HepG2 (cell line): ENCODE results near the gene MACROD2. TPM values are rescaled to one million over a fixed set of nuclear protein-coding genes. Genes with fewer than 3 reads are reported as not detected.

Source experiments
- ATAC-seq: fragments of 200-7000 bp; cut with Tn5 transposase; 3 replicates; pipeline ENCODE4 v1.9.1; 2020; ENCODE audit warnings: mild to moderate bottlenecking, moderate library complexity
- BruUV-seq: library from RNA; stranded (reverse); fragments of 400-500 nt; replicated peaks from 2 replicates; lab custom pipeline; 2021; lab: Mats Ljungman, UMichigan
- CTCF ChIA-PET: fragments of 300-600 bp; formaldehyde crosslinking; extraction: SDS; loops from one replicate; lab custom pipeline; 2021; ENCODE audit warnings: low total read pairs, inconsistent platforms, low intra/inter-chr PET ratio; lab: Yijun Ruan, JAX
- POLR2A ChIA-PET: fragments of 350-600 bp; sonication (Branson Sonifier 250); formaldehyde crosslinking; loops from one replicate; lab custom pipeline; 2020; ENCODE audit warnings: antibody characterized with exemption, inconsistent platforms; lab: Yijun Ruan, JAX
- DNase-seq: peaks from one replicate; pipeline ENCODE4 v3.0.0-alpha.2; 2015; ENCODE audit warnings: low spot score
- FAIRE-seq: peaks from 3 replicates; lab custom pipeline; 2011; peaks lifted over from hg19 to GRCh38; lab: Jason Lieb, UNC
- H2AFZ ChIP-seq: one replicate; pipeline ENCODE4 v1.6.1; 2011; ENCODE audit warnings: low read length, inconsistent platforms
- H3K27ac ChIP-seq: fragments of 300-600 bp; 3 replicates; pipeline ENCODE4 v1.8.0; 2011; ENCODE audit warnings: mixed run types, mild to moderate bottlenecking, mixed read lengths, low read length, inconsistent platforms; ENCODE audit not compliant: insufficient read depth; ENCODE audit errors: extremely low read length
- H3K27me3 ChIP-seq, 2 experiments: fragments of 200-600 bp in 1 of 2; 2 replicates in 1 of 2; 3 replicates in 1 of 2; pipeline versions ENCODE4 v1.6.0 to v1.8.0; 2011; ENCODE audit warnings: low read length in 2 of 2, mild to moderate bottlenecking in 2 of 2, moderate library complexity in 2 of 2, inconsistent platforms in 1 of 2; ENCODE audit not compliant: insufficient read depth in 2 of 2, control insufficient read depth in 1 of 2
- H3K36me3 ChIP-seq, 2 experiments: fragments of 200-600 bp in 1 of 2; replicated peaks in 1 of 2; 2 replicates in 1 of 2; 3 replicates in 1 of 2; pipeline versions ENCODE4 v1.5.1 to v1.8.0; 2011; ENCODE audit warnings: low read length in 2 of 2, inconsistent platforms in 1 of 2; ENCODE audit not compliant: insufficient read depth in 2 of 2, control insufficient read depth in 1 of 2
- H3K4me1 ChIP-seq: 2 replicates; pipeline ENCODE4 v1.5.1; 2012; ENCODE audit warnings: low read length, inconsistent platforms; ENCODE audit not compliant: insufficient read depth
- H3K4me2 ChIP-seq: 2 replicates; pipeline ENCODE4 v1.6.0; 2011; ENCODE audit warnings: low read depth, low read length, inconsistent platforms
- H3K4me3 ChIP-seq, 3 experiments: fragments of 200-600 bp in 1 of 3; sonication (generic), shearing (Covaris generic) in 1 of 3; replicated peaks in 1 of 3; 2 replicates each; pipeline ENCODE4 v1.5.1; 2011 to 2016; ENCODE audit warnings: low read length in 3 of 3, inconsistent platforms in 2 of 3, low read depth in 2 of 3, mild to moderate bottlenecking in 2 of 3, control low read depth in 1 of 3, mixed read lengths in 1 of 3; ENCODE audit not compliant: insufficient read depth in 1 of 3
- H3K79me2 ChIP-seq: one replicate; pipeline ENCODE4 v1.6.1; 2011; ENCODE audit warnings: low read length, inconsistent platforms; ENCODE audit not compliant: insufficient read depth
- H3K9ac ChIP-seq: 2 replicates; pipeline ENCODE4 v1.6.0; 2011; ENCODE audit warnings: mild to moderate bottlenecking, low read depth, low read length, inconsistent platforms; ENCODE audit not compliant: insufficient read depth
- H3K9me3 ChIP-seq: 2 replicates; pipeline ENCODE4 v1.5.1; 2012; ENCODE audit warnings: mild to moderate bottlenecking, low read length
- H4K20me1 ChIP-seq: 2 replicates; pipeline ENCODE4 v1.6.0; 2011; ENCODE audit warnings: inconsistent platforms, mild to moderate bottlenecking, low read length, moderate library complexity; ENCODE audit not compliant: insufficient read depth
- AGO1 ChIP-seq: fragments of 200-400 bp; formaldehyde crosslinking; IDR thresholded peaks from 2 replicates; pipeline ENCODE4 v1.6.1; 2017; ENCODE audit warnings: mild to moderate bottlenecking, low read depth, low read length, moderate library complexity; ENCODE audit not compliant: poor library complexity, severe bottlenecking
- AGO2 ChIP-seq: fragments of 200-400 bp; formaldehyde crosslinking; optimal IDR thresholded peaks from 2 replicates; pipeline ENCODE3; 2017; ENCODE audit warnings: mild to moderate bottlenecking, low read depth, low read length, moderate library complexity
- CC2D1A ChIP-seq: sonication (generic); formaldehyde crosslinking; IDR thresholded peaks from 2 replicates; pipeline ENCODE4 v1.8.1; 2023; ENCODE audit warnings: mild to moderate bottlenecking, missing genetic modification reagents
- DRAP1 ChIP-seq: IDR thresholded peaks from 2 replicates; pipeline ENCODE4 v1.6.1; 2016; ENCODE audit warnings: missing genetic modification reagents, missing compliant biosample characterization
- HOXA9 ChIP-seq: sonication (generic); formaldehyde crosslinking; IDR thresholded peaks from 2 replicates; pipeline ENCODE4 v1.8.1; 2022; ENCODE audit warnings: missing genetic modification reagents, mild to moderate bottlenecking, moderate library complexity, borderline replicate concordance
- KDM2A ChIP-seq: sonication (generic); formaldehyde crosslinking; IDR thresholded peaks from 2 replicates; pipeline ENCODE4 v1.4.0; 2020; ENCODE audit warnings: low read depth, missing genetic modification reagents, borderline replicate concordance
- KLF12 ChIP-seq: sonication (generic); formaldehyde crosslinking; IDR thresholded peaks from 2 replicates; pipeline ENCODE4 v1.4.0; 2020; ENCODE audit warnings: missing genetic modification reagents, borderline replicate concordance
- MAF1 ChIP-seq: sonication (generic); formaldehyde crosslinking; IDR thresholded peaks from 2 replicates; pipeline ENCODE4 v1.5.0; 2020; ENCODE audit warnings: missing genetic modification reagents, borderline replicate concordance
- MTA3 ChIP-seq: sonication (generic); formaldehyde crosslinking; IDR thresholded peaks from 2 replicates; pipeline ENCODE4 v1.4.0; 2020; ENCODE audit warnings: missing genetic modification reagents
- NFKB2 ChIP-seq: sonication (generic); formaldehyde crosslinking; IDR thresholded peaks from 2 replicates; pipeline ENCODE4 v1.4.0; 2020; ENCODE audit warnings: missing genetic modification reagents, borderline replicate concordance
- NRL ChIP-seq: sonication (generic); formaldehyde crosslinking; IDR thresholded peaks from 2 replicates; pipeline ENCODE4 v1.5.0; 2020; ENCODE audit warnings: missing genetic modification reagents, mild to moderate bottlenecking, moderate library complexity, borderline replicate concordance
- PAF1 ChIP-seq: IDR thresholded peaks from 2 replicates; pipeline ENCODE4 v1.6.1; 2016; ENCODE audit warnings: missing genetic modification reagents, missing compliant biosample characterization
- RBM39 ChIP-seq: fragments of 200-400 bp; formaldehyde crosslinking; IDR thresholded peaks from one replicate; pipeline ENCODE4 v1.6.1; 2018; ENCODE audit warnings: antibody characterized with exemption, mild to moderate bottlenecking, low read depth, low read length; ENCODE audit not compliant: poor library complexity, severe bottlenecking
- SMARCE1 ChIP-seq: fragments of 450-650 bp; IDR thresholded peaks from 2 replicates; pipeline ENCODE4 v1.6.1; 2017; ENCODE audit warnings: borderline replicate concordance
- STAG1 ChIP-seq: sonication (generic); formaldehyde crosslinking; IDR thresholded peaks from 2 replicates; pipeline ENCODE4 v1.4.0; 2020; ENCODE audit warnings: missing genetic modification reagents
- U2AF1 ChIP-seq: fragments of 200-400 bp; formaldehyde crosslinking; optimal IDR thresholded peaks from 2 replicates; pipeline ENCODE3; 2017; ENCODE audit warnings: mild to moderate bottlenecking, low read depth, low read length
- YEATS4 ChIP-seq: sonication (generic); formaldehyde crosslinking; IDR thresholded peaks from 2 replicates; pipeline ENCODE4 v1.4.0; 2020; ENCODE audit warnings: missing genetic modification reagents, borderline replicate concordance
- ZBTB20 ChIP-seq: sonication (generic); formaldehyde crosslinking; IDR thresholded peaks from 2 replicates; pipeline ENCODE4 v1.8.1; 2023; ENCODE audit warnings: missing genetic modification reagents, low read depth, mild to moderate bottlenecking, borderline replicate concordance
- ZBTB7B ChIP-seq: sonication (generic); formaldehyde crosslinking; IDR thresholded peaks from 2 replicates; pipeline ENCODE4 v1.4.0; 2020; ENCODE audit warnings: missing genetic modification reagents
- ZKSCAN1 ChIP-seq: fragments of 150-350 bp; IDR thresholded peaks from 2 replicates; pipeline ENCODE4 v1.6.1; 2014; ENCODE audit warnings: low read length
- ZNF30 ChIP-seq: sonication (generic); formaldehyde crosslinking; IDR thresholded peaks from 2 replicates; pipeline ENCODE4 v1.5.0; 2020; ENCODE audit warnings: mild to moderate bottlenecking, missing genetic modification reagents
- ZNF552 ChIP-seq: sonication (generic); formaldehyde crosslinking; IDR thresholded peaks from 2 replicates; pipeline ENCODE4 v1.9.0; 2022; ENCODE audit warnings: missing genetic modification reagents, mild to moderate bottlenecking, borderline replicate concordance
- ZSCAN31 ChIP-seq: sonication (generic); formaldehyde crosslinking; IDR thresholded peaks from 2 replicates; pipeline ENCODE4 v1.5.0; 2020; ENCODE audit warnings: low read depth, mild to moderate bottlenecking, missing genetic modification reagents
- WGBS: methylation state at CpG from one replicate; pipeline ENCODE4 v1.1.6; 2017; ENCODE audit warnings: low lambda C conversion rate; 5-methylcytosine and 5-hydroxymethylcytosine counted together
- in situ Hi-C: cut with HindIII; loops from 2 replicates; pipeline ENCODE4 v1.10.0; 2017; ENCODE audit warnings: low pct_unique_long_range_greater_than_20kb; ENCODE audit not compliant: extremely low pct_ligation_motif_present
- intact Hi-C: fragments of 100-400 bp; cut with micrococcal nuclease; formaldehyde crosslinking; loops from one replicate; pipeline ENCODE4 v1.10.0; 2022; ENCODE audit not compliant: unreplicated experiment
- polyA plus RNA-seq, 8 experiments: library from polyadenylated mRNA; depleted of rRNA in 3 of 8; stranded (reverse) in 7 of 8; unstranded in 1 of 8; fragments of >200 nt; fragmentation: Illumina TruSeq in 4 of 8; extraction: Trizol in 4 of 8; gene quantifications; 2 replicates each; pipeline versions ENCODE4 v1.2.1 to v1.2.3, GENCODE V29; 2011 to 2016; ENCODE audit warnings: low read depth in 4 of 8, missing spikeins in 1 of 8, mixed read lengths in 1 of 8; ENCODE audit not compliant: insufficient read depth in 1 of 8
- total RNA-seq, 5 experiments: library from RNA; depleted of rRNA; stranded (reverse); fragments of >200 nt; fragmentation: Illumina TruSeq; extraction: Trizol; gene quantifications; 2 replicates each; pipeline ENCODE4 v1.2.3, GENCODE V29; 2016; ENCODE audit warnings: low read depth in 1 of 5
- TF ChIP-seq, protein P1 (sequence below): sonication (generic); formaldehyde crosslinking; IDR thresholded peaks from 2 replicates; pipeline ENCODE4 v1.4.0; 2020; ENCODE audit warnings: missing genetic modification reagents

The MACROD2 gene
- total and polyA plus RNA-seq, 2 of the 13 experiments (the other 11 are each of a cell fraction or from before 2014, with no cell fraction given) = 0.13 to 0.51 TPM

GRCh38 chr20:14984768-14985622, 989.7 kb downstream of the MACROD2 start:
- FAIRE-seq (peak; percentile 88), ATAC-seq (peak; percentile 93), DNase-seq (peak; percentile 100)
- Histone ChIP-seq H4K20me1 (no peaks in the 10 kb centered on the region), H3K79me2 (no peaks in the 10 kb centered on the region), H3K36me3 (no peaks in the 10 kb centered on the region), H3K27me3 (no peaks in the 10 kb centered on the region), H3K9ac (peak overlapping the region; percentile 76), H3K4me3 (peak overlapping the region in 2 of 3 experiments; percentile 2 to 35; a peak in 2 of 6 replicates), H2AFZ (no peak overlapping the region), H3K4me2 (peak overlapping the region; percentile 76), H3K27ac (peak overlapping the region; percentile 95), H3K4me1 (peaks cover 80% of the 10 kb centered on the region), H3K9me3 (peaks cover 33% of the 10 kb centered on the region)
- POLR2A ChIA-PET = interaction anchor here (0.7 to 4.9 kb wide), 20 partner anchors 9 to 1896 kb away, joined by 3 to 59 read pairs (median 5); partner anchors contain the start of gene FLRT3
- no TSS peak for BruUV-seq
- CTCF ChIA-PET = no interaction called here
- in situ Hi-C loops = loop anchor here (5.0 kb wide), 1 partner anchor 77 kb away; no protein-coding TSS in a partner anchor
- intact Hi-C loops = loop anchor here (1.0 to 10.0 kb wide), 4 partner anchors 106 to 1750 kb away; partner anchors contain the start of gene SNRPB2
- 1% methylated on average over 4 of the region's 4 CpGs for WGBS
- TF ChIP-seq HOXA9 (CRISPR knock-in tag) = no peak
- TF ChIP-seq ZBTB20 (CRISPR knock-in tag) = peak; percentile 100
- TF ChIP-seq NRL (CRISPR knock-in tag) = no peak
- TF ChIP-seq RBM39 = no peak
- TF ChIP-seq CC2D1A (CRISPR knock-in tag) = peak; percentile 80; the same call in 1 of the 2 replicates
- TF ChIP-seq ZNF552 (CRISPR knock-in tag) = no peak
- TF ChIP-seq STAG1 (CRISPR knock-in tag) = peak; percentile 51
- no peak for TF ChIP-seq ZKSCAN1
- TF ChIP-seq KDM2A (CRISPR knock-in tag) = no peak
- no peak for TF ChIP-seq PAF1
- no peak for TF ChIP-seq MTA3 (CRISPR knock-in tag)
- no peak for TF ChIP-seq KLF12
- TF ChIP-seq NFKB2 (CRISPR knock-in tag) = no peak
- TF ChIP-seq, protein P1, sequence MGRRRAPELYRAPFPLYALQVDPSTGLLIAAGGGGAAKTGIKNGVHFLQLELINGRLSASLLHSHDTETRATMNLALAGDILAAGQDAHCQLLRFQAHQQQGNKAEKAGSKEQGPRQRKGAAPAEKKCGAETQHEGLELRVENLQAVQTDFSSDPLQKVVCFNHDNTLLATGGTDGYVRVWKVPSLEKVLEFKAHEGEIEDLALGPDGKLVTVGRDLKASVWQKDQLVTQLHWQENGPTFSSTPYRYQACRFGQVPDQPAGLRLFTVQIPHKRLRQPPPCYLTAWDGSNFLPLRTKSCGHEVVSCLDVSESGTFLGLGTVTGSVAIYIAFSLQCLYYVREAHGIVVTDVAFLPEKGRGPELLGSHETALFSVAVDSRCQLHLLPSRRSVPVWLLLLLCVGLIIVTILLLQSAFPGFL (CRISPR knock-in tag) = no peak
- no peak for TF ChIP-seq SMARCE1
- peak; percentile 83 for TF ChIP-seq ZBTB7B (CRISPR knock-in tag)
- no peak for TF ChIP-seq AGO2
- TF ChIP-seq ZSCAN31 (CRISPR knock-in tag) = peak; percentile 84
- TF ChIP-seq U2AF1 = peak; percentile 23
- no peak for TF ChIP-seq AGO1
- TF ChIP-seq DRAP1 (CRISPR knock-in tag) = peak; percentile 86
- no peak for TF ChIP-seq ZNF30 (CRISPR knock-in tag)
- TF ChIP-seq MAF1 (CRISPR knock-in tag) = no peak
- TF ChIP-seq YEATS4 (CRISPR knock-in tag) = no peak; the same call in none of the 2 replicates
